ENCODE measurements around the gene ILDR2. TPM values are rescaled to one million over a fixed set of nuclear protein-coding genes. Genes with fewer than 3 reads are reported as not detected.

The ILDR2 gene
- total and polyA plus RNA-seq, 4 donors = 0.06 to 3.8 (median 0.33) TPM

DNA sequence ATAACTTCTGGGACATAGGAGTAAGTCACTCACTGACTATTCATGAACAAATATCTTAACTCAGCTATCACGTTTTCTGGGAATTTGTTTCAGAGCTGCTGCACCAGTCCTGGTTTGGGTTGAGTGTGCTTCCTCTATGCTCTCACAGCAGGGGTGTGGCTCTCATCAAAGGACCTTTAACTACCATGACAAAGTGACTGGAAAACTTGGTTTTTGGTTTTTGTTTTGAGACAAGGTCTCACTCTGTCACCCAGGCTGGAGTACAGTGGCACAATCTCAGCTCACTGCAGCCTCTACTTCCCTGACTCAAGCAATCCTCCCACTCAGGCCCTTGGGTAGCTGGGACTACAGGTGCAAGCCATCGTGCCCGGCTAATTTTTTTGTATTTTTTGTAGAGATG lies 4.1 kb downstream of the ILDR2 start:
- no peak for ATAC-seq (ENCODE audit: insufficient read depth, low FRiP score)
- Histone ChIP-seq H3K9ac (ENCODE audit: insufficient read depth in 1 of 2, low read length in 2 of 2) (no peak overlapping the region), H3K36me3 (ENCODE audit: control insufficient read depth in 4 of 4, insufficient read depth in 4 of 4, low read length in 4 of 4) (no peaks in the 10 kb centered on the region), H3K4me3 (no peak overlapping the region), H3K4me1 (ENCODE audit: control insufficient read depth in 5 of 5, insufficient read depth in 5 of 5, low read length in 5 of 5) (peaks cover 0 to 5% (median 3%) of the 10 kb centered on the region in 5 donors), H3K27ac (ENCODE audit: low read depth in 1 of 2, low read length in 1 of 2) (no peak overlapping the region), H3K9me3 (ENCODE audit: control insufficient read depth in 4 of 4, insufficient read depth in 3 of 4, low read length in 3 of 4) (peaks cover 0 to 3% (median 0%) of the 10 kb centered on the region in 4 donors), H3K27me3 (ENCODE audit: control insufficient read depth in 3 of 3, insufficient read depth in 3 of 3, low read length in 2 of 3) (peaks cover 0 to 39% (median 35%) of the 10 kb centered on the region in 3 donors)
- DNase-seq = no peak
- WGBS, 2 donors = 81 to 96% methylated on average over 3 of the region's 3 CpGs
- TF ChIP-seq, protein P1, sequence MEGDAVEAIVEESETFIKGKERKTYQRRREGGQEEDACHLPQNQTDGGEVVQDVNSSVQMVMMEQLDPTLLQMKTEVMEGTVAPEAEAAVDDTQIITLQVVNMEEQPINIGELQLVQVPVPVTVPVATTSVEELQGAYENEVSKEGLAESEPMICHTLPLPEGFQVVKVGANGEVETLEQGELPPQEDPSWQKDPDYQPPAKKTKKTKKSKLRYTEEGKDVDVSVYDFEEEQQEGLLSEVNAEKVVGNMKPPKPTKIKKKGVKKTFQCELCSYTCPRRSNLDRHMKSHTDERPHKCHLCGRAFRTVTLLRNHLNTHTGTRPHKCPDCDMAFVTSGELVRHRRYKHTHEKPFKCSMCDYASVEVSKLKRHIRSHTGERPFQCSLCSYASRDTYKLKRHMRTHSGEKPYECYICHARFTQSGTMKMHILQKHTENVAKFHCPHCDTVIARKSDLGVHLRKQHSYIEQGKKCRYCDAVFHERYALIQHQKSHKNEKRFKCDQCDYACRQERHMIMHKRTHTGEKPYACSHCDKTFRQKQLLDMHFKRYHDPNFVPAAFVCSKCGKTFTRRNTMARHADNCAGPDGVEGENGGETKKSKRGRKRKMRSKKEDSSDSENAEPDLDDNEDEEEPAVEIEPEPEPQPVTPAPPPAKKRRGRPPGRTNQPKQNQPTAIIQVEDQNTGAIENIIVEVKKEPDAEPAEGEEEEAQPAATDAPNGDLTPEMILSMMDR (IDR thresholded peaks at IDR 0.05; ENCODE audit: control extremely low read depth, extremely low read depth) = no peak

DNA sequence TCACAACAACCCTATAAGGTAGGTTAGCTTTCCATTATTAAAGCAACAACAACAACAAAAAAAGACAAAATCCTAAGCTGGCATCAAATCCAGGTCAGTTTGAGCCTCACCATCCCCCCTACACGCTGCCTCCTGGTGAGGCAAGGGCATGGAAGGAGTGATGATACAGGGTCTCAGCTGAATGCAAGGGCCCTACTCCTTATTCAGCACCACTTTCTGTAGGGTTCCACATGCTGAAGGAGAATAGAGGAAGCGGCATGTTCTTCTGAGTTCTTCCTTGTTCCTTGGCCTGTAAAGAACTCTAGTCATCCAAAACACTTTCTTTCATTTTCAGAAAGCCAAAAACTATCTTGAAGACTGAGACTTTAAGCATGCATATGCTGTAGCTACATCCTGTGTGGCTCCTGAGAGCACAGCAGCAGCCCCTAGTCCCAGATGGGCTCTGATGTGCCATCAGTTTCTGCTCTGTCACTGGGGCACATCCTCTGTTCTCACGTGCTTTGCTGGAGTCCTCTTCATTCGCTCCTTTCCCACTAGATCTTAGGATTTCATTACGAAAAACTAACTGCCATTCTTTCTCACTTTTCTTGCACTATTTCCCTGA lies 6.2 kb downstream of the ILDR2 start:
- DNase-seq (no peak), ATAC-seq (ENCODE audit: insufficient read depth, low FRiP score) (no peak)
- TF ChIP-seq, protein P1 (IDR thresholded peaks at IDR 0.05; ENCODE audit: control extremely low read depth, extremely low read depth) = no peak
- H3K36me3 ChIP-seq (ENCODE audit: control insufficient read depth in 4 of 4, insufficient read depth in 4 of 4, low read length in 4 of 4) = no peaks in the 10 kb centered on the region
- peaks cover 0 to 26% (median 24%) of the 10 kb centered on the region in 3 donors for H3K27me3 ChIP-seq (ENCODE audit: control insufficient read depth in 3 of 3, insufficient read depth in 3 of 3, low read length in 2 of 3)
- H3K9me3 ChIP-seq (ENCODE audit: control insufficient read depth in 4 of 4, insufficient read depth in 3 of 4, low read length in 3 of 4) = peaks cover 0 to 3% (median 0%) of the 10 kb centered on the region in 4 donors
- no peak overlapping the region for H3K27ac ChIP-seq (ENCODE audit: low read depth in 1 of 2, low read length in 1 of 2)
- H3K4me1 ChIP-seq (ENCODE audit: control insufficient read depth in 5 of 5, insufficient read depth in 5 of 5, low read length in 5 of 5) = peaks cover 0 to 2% (median 0%) of the 10 kb centered on the region in 5 donors
- WGBS, 2 donors = 83 to 87% methylated on average over 5 of the region's 5 CpGs
- no peak overlapping the region for H3K4me3 ChIP-seq
- H3K9ac ChIP-seq (ENCODE audit: insufficient read depth in 1 of 2, low read length in 2 of 2) = no peak overlapping the region

DNA sequence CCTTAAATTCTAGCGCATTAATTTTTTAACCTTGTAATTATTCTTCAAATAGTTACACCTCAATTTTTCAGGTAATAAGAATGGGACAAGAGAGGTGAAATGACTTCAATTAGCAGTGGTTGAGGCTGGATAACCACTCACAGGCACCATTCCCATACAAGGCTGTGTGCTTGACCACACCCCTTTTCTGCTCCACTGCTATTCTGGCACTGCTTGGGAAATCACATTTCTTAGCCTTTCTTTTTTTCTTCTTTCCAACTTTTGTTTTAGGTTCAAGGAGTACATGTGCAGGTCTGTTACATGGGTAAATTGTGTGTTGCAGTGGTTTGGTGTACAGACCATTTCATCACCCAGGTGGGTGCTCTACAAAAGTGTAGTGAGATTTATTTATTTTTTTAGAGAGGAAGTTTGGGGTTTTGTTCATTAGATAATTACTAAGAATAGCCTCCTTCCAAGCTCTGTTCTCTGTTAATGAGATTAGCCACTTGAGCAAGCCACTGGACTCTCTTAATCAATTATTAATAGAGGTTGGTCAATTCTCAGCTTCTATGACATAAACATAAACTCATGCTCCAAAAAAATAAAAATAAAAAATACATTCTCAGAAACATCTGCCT lies 14.4 kb downstream of the ILDR2 start:
- 97 to 98% methylated on average over 1 of the region's 1 CpG for WGBS, 2 donors

More for the DNA sequence above, 14.4 kb downstream of the ILDR2 start:
- Histone ChIP-seq H3K4me1 (ENCODE audit: control insufficient read depth in 5 of 5, insufficient read depth in 5 of 5, low read length in 5 of 5) (no peaks in the 10 kb centered on the region), H3K9me3 (ENCODE audit: control insufficient read depth in 4 of 4, insufficient read depth in 3 of 4, low read length in 3 of 4) (no peaks in the 10 kb centered on the region), H3K4me3 (no peak overlapping the region), H3K27ac (ENCODE audit: low read depth in 1 of 2, low read length in 1 of 2) (no peak overlapping the region), H3K36me3 (ENCODE audit: control insufficient read depth in 4 of 4, insufficient read depth in 4 of 4, low read length in 4 of 4) (no peaks in the 10 kb centered on the region), H3K9ac (ENCODE audit: insufficient read depth in 1 of 2, low read length in 2 of 2) (no peak overlapping the region), H3K27me3 (ENCODE audit: control insufficient read depth in 3 of 3, insufficient read depth in 3 of 3, low read length in 2 of 3) (peaks cover 0 to 5% (median 0%) of the 10 kb centered on the region in 3 donors)
- no peak for DNase-seq
- TF ChIP-seq, protein P1 (IDR thresholded peaks at IDR 0.05; ENCODE audit: control extremely low read depth, extremely low read depth) = no peak
- no peak for ATAC-seq (ENCODE audit: insufficient read depth, low FRiP score)

All from lung (tissue), 12 donors.